Endothelial cell of umbilical vein (primary cell): ENCODE data around the gene CXCR5. TPM values are rescaled to one million over a fixed set of nuclear protein-coding genes. Genes with fewer than 3 reads are reported as not detected.

ENCODE experiments used
- BruUV-seq: library from RNA; stranded (reverse); fragments of 400-500 nt; replicated peaks from 2 replicates; lab custom pipeline; 2021; lab: Mats Ljungman, UMichigan
- CTCF ChIA-PET: fragments of 300-600, 350-600 bp; sonication (Branson Sonifier 250); formaldehyde crosslinking; loops from one replicate; lab custom pipeline; 2021; ENCODE audit warnings: antibody characterized with exemption, inconsistent platforms; lab: Charles Lee
- POLR2A ChIA-PET: fragments of 300-600, 350-600 bp; sonication (Branson Sonifier 250); formaldehyde crosslinking; loops from one replicate; lab custom pipeline; 2021; ENCODE audit warnings: antibody characterized with exemption, inconsistent platforms; lab: Charles Lee
- DNase-seq: peaks from one replicate; pipeline ENCODE4 v3.0.0-alpha.2; 2011; ENCODE audit warnings: low read depth, low spot score
- FAIRE-seq: peaks from 2 replicates; lab custom pipeline; 2011; peaks lifted over from hg19 to GRCh38; lab: Jason Lieb, UNC
- H2AFZ ChIP-seq: 2 replicates; pipeline ENCODE4 v1.6.0; 2012; ENCODE audit warnings: low read depth, low read length, control low read depth, inconsistent platforms
- H3K27ac ChIP-seq: 2 replicates; pipeline ENCODE4 v1.5.1; 2011; ENCODE audit warnings: low read depth, mild to moderate bottlenecking, control low read depth, low read length, moderate library complexity; ENCODE audit not compliant: insufficient read depth
- H3K27me3 ChIP-seq, 2 experiments: 2 replicates each; pipeline versions ENCODE4 v1.6.0 to v1.6.1; 2011; ENCODE audit warnings: low read length in 2 of 2, mixed read lengths in 1 of 2; ENCODE audit not compliant: control insufficient read depth in 2 of 2, insufficient read depth in 2 of 2
- H3K36me3 ChIP-seq, 2 experiments: 2 replicates in 1 of 2; 3 replicates in 1 of 2; pipeline ENCODE4 v1.5.1; 2011; ENCODE audit warnings: low read length in 2 of 2, mild to moderate bottlenecking in 1 of 2, moderate library complexity in 1 of 2; ENCODE audit not compliant: control insufficient read depth in 2 of 2, insufficient read depth in 2 of 2; ENCODE audit errors: extremely low read depth in 1 of 2
- H3K4me1 ChIP-seq: 3 replicates; pipeline ENCODE4 v1.5.1; 2011; ENCODE audit warnings: mild to moderate bottlenecking, low read length; ENCODE audit not compliant: control insufficient read depth, insufficient read depth; ENCODE audit errors: extremely low read depth
- H3K4me2 ChIP-seq: 2 replicates; pipeline ENCODE4 v1.6.1; 2011; ENCODE audit warnings: low read length, control low read depth, mixed read lengths; ENCODE audit not compliant: insufficient read depth
- H3K4me3 ChIP-seq, 3 experiments: fragments of 200-600 bp in 1 of 3; sonication (generic), shearing (Covaris generic) in 1 of 3; replicated peaks in 1 of 3; 2 replicates each; pipeline ENCODE4 v1.5.1; 2011 to 2016; ENCODE audit warnings: control low read depth in 3 of 3, low read length in 3 of 3, mild to moderate bottlenecking in 2 of 3, inconsistent platforms in 1 of 3, low read depth in 1 of 3, moderate library complexity in 1 of 3; ENCODE audit not compliant: insufficient read depth in 1 of 3
- H3K79me2 ChIP-seq: 2 replicates; pipeline ENCODE4 v1.6.0; 2012; ENCODE audit warnings: low read length, inconsistent platforms; ENCODE audit not compliant: control insufficient read depth, insufficient read depth
- H3K9ac ChIP-seq: replicated peaks from 2 replicates; pipeline ENCODE3; 2011; ENCODE audit warnings: low read length, control low read depth; ENCODE audit not compliant: insufficient read depth; ENCODE audit errors: extremely low read depth
- H3K9me1 ChIP-seq: replicated peaks from 3 replicates; pipeline ENCODE4 v1.6.0; 2011; ENCODE audit warnings: mild to moderate bottlenecking, low read length; ENCODE audit not compliant: control insufficient read depth, insufficient read depth; ENCODE audit errors: extremely low read depth
- H3K9me3 ChIP-seq: replicated peaks from 2 replicates; pipeline ENCODE4 v1.5.1; 2012; ENCODE audit warnings: low read length, inconsistent platforms; ENCODE audit not compliant: control insufficient read depth, insufficient read depth
- H4K20me1 ChIP-seq: replicated peaks from 2 replicates; pipeline ENCODE3; 2011; ENCODE audit warnings: mild to moderate bottlenecking, low read length; ENCODE audit not compliant: control insufficient read depth, insufficient read depth; ENCODE audit errors: extremely low read depth
- FOS ChIP-seq: IDR thresholded peaks from 2 replicates; pipeline ENCODE4 v1.6.1; 2011; ENCODE audit warnings: mild to moderate bottlenecking, low read length, moderate library complexity, borderline replicate concordance; ENCODE audit not compliant: insufficient read depth
- GATA2 ChIP-seq: IDR thresholded peaks from 2 replicates; pipeline ENCODE4 v1.7.0; 2011; ENCODE audit warnings: low read depth, mild to moderate bottlenecking, moderate library complexity, mixed read lengths, low read length; ENCODE audit not compliant: insufficient read length, insufficient read depth
- JUN ChIP-seq: IDR thresholded peaks from 2 replicates; pipeline ENCODE4 v1.6.1; 2011; ENCODE audit warnings: borderline replicate concordance, low read depth; ENCODE audit not compliant: insufficient read length, insufficient read depth
- MAX ChIP-seq: IDR thresholded peaks from 2 replicates; pipeline ENCODE4 v1.6.1; 2011; ENCODE audit not compliant: insufficient read depth, insufficient read length
- MYC ChIP-seq: IDR thresholded peaks from one replicate; pipeline ENCODE4 v1.6.1; 2011; ENCODE audit warnings: mild to moderate bottlenecking, low read depth, low read length
- dilution Hi-C: fragments of 300-500 bp; cut with MboI; formaldehyde crosslinking; loops from one replicate; pipeline ENCODE4 v1.15.0; 2019; ENCODE audit warnings: low sequenced_read_pairs; ENCODE audit not compliant: extremely low pct_ligation_motif_present
- intact Hi-C: fragments of 100-400 bp; cut with micrococcal nuclease; formaldehyde crosslinking; loops from one replicate; pipeline ENCODE4 v1.10.0; 2022
- polyA plus RNA-seq, 4 experiments: library from polyadenylated mRNA; depleted of rRNA in 3 of 4; stranded (reverse) in 3 of 4; unstranded in 1 of 4; fragments of >200 nt; gene quantifications; 2 replicates each; pipeline versions ENCODE4 v1.2.1 to v1.2.3, GENCODE V29; 2011 to 2012; ENCODE audit warnings: missing spikeins in 1 of 4
- total RNA-seq: library from RNA; stranded (reverse); gene quantifications from 2 replicates; pipeline ENCODE4 v1.2.3, GENCODE V29; 2021

Gene CXCR5
- total and polyA plus RNA-seq, 2 donors (not counting 3 experiments of a cell fraction or from before 2014, with no cell fraction given): not detected

GRCh38 chr11:118921121-118921928, 37.6 kb downstream of the CXCR5 start:
- intact Hi-C loops (no loop called here), dilution Hi-C loops (no loop called here)
- Histone ChIP-seq H3K4me1 (peaks cover 69% of the 10 kb centered on the region), H3K4me2 (peak overlapping the region; percentile 43), H3K27me3 (no peaks in the 10 kb centered on the region), H3K36me3 (no peaks in the 10 kb centered on the region), H3K9ac (peak overlapping the region; percentile 9), H2AFZ (no peak overlapping the region), H3K9me3 (no peaks in the 10 kb centered on the region), H3K79me2 (peaks cover 77% of the 10 kb centered on the region), H3K4me3 (peak overlapping the region in 1 of 3 experiments; percentile 10), H3K9me1 (no peaks in the 10 kb centered on the region), H4K20me1 (no peaks in the 10 kb centered on the region), H3K27ac (peak overlapping the region; percentile 80)
- CTCF ChIA-PET: interaction anchor here (0.8 to 10.6 kb wide), 2 partner anchors 9 to 15 kb away, joined by 3 to 330 read pairs; no protein-coding TSS in a partner anchor
- FAIRE-seq (peak; percentile 63), DNase-seq (peak; percentile 49)
- no peak for TF ChIP-seq MYC
- no peak for TF ChIP-seq GATA2
- TF ChIP-seq FOS: no peak
- TF ChIP-seq JUN: no peak
- TF ChIP-seq MAX: no peak
- POLR2A ChIA-PET: no interaction called here
- no TSS peak for BruUV-seq
